Osteoblast (primary cell): Measurements from ENCODE around the gene TMEM106C. TPM values are rescaled to one million over a fixed set of nuclear protein-coding genes. Genes with fewer than 3 reads are reported as not detected.

Source experiments
- DNase-seq: peaks from one replicate; pipeline ENCODE4 v3.0.0; 2011; ENCODE audit warnings: low spot score, mixed read lengths; ENCODE audit not compliant: insufficient read length; ENCODE audit errors: missing footprints
- H2AFZ ChIP-seq: 2 replicates; pipeline ENCODE4 v1.6.0; 2011; ENCODE audit warnings: mild to moderate bottlenecking, low read length
- H3K27ac ChIP-seq: 2 replicates; pipeline ENCODE4 v1.5.1; 2011; ENCODE audit warnings: mild to moderate bottlenecking, low read depth, low read length, moderate library complexity
- H3K27me3 ChIP-seq: 2 replicates; pipeline ENCODE4 v1.6.0; 2012; ENCODE audit warnings: mild to moderate bottlenecking, control low read depth, inconsistent platforms, low read length, moderate library complexity; ENCODE audit not compliant: insufficient read depth
- H3K36me3 ChIP-seq: 2 replicates; pipeline ENCODE4 v1.5.1; 2011; ENCODE audit warnings: mild to moderate bottlenecking, low read length, control low read depth, moderate library complexity; ENCODE audit not compliant: insufficient read depth
- H3K4me1 ChIP-seq: 2 replicates; pipeline ENCODE4 v1.5.1; 2011; ENCODE audit warnings: mild to moderate bottlenecking, low read length, control low read depth, moderate library complexity; ENCODE audit not compliant: insufficient read depth
- H3K4me2 ChIP-seq: 2 replicates; pipeline ENCODE4 v1.6.0; 2011; ENCODE audit warnings: mild to moderate bottlenecking, low read length; ENCODE audit not compliant: insufficient read depth
- H3K4me3 ChIP-seq: fragments of 200-600 bp; sonication (generic); 3 replicates; pipeline ENCODE4 v1.5.1; 2012; ENCODE audit warnings: mild to moderate bottlenecking, low read length, inconsistent platforms; ENCODE audit not compliant: insufficient read depth
- H3K79me2 ChIP-seq: 2 replicates; pipeline ENCODE4 v1.6.0; 2012; ENCODE audit warnings: mild to moderate bottlenecking, low read length, control low read depth, inconsistent platforms; ENCODE audit not compliant: insufficient read depth
- H3K9me3 ChIP-seq: 2 replicates; pipeline ENCODE4 v1.5.1; 2011; ENCODE audit warnings: low read depth, low read length, control low read depth
- H4K20me1 ChIP-seq: 2 replicates; pipeline ENCODE4 v1.6.0; 2012; ENCODE audit warnings: mild to moderate bottlenecking, low read length, control low read depth; ENCODE audit not compliant: insufficient read depth
- total RNA-seq: library from RNA; depleted of rRNA; stranded (reverse); fragments of >200 nt; gene quantifications from 2 replicates; pipeline ENCODE4 v1.2.3, GENCODE V29; 2012
- TF ChIP-seq, protein P1 (sequence below): IDR thresholded peaks from 2 replicates; pipeline ENCODE4 v1.5.1; 2011; ENCODE audit warnings: mild to moderate bottlenecking, low read depth, low read length, moderate library complexity; ENCODE audit errors: extremely low read depth

The TMEM106C gene
- total RNA-seq, 1 donor, result 57.5 TPM

DNA sequence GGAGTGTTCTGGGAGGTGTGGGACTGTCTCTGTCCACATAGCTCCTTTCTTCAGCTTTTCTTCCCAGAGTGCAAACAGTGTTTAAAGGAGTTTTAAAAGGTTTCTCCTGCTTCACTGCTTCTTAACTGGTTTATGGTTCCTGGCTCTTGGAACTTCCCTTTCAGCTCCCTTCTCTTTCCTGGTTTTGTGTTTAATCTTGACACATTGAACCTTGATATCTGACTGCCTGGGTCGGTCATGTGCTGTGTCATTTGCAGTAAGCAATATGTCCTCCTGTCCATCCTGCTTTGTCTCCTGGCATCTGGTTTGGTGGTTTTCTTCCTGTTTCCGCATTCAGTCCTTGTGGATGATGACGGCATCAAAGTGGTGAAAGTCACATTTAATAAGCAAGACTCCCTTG is 2.2 kb downstream of the TMEM106C start:
- Histone ChIP-seq H2AFZ (no peak overlapping the region), H3K9me3 (no peaks in the 10 kb centered on the region), H4K20me1 (no peaks in the 10 kb centered on the region), H3K4me2 (no peak overlapping the region), H3K79me2 (peaks cover 3% of the 10 kb centered on the region), H3K36me3 (peaks cover 4% of the 10 kb centered on the region), H3K4me1 (peaks cover 9% of the 10 kb centered on the region), H3K27ac (no peak overlapping the region), H3K4me3 (no peak overlapping the region), H3K27me3 (peaks cover 7% of the 10 kb centered on the region)
- TF ChIP-seq, protein P1, sequence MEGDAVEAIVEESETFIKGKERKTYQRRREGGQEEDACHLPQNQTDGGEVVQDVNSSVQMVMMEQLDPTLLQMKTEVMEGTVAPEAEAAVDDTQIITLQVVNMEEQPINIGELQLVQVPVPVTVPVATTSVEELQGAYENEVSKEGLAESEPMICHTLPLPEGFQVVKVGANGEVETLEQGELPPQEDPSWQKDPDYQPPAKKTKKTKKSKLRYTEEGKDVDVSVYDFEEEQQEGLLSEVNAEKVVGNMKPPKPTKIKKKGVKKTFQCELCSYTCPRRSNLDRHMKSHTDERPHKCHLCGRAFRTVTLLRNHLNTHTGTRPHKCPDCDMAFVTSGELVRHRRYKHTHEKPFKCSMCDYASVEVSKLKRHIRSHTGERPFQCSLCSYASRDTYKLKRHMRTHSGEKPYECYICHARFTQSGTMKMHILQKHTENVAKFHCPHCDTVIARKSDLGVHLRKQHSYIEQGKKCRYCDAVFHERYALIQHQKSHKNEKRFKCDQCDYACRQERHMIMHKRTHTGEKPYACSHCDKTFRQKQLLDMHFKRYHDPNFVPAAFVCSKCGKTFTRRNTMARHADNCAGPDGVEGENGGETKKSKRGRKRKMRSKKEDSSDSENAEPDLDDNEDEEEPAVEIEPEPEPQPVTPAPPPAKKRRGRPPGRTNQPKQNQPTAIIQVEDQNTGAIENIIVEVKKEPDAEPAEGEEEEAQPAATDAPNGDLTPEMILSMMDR, result no peak
- DNase-seq, result no peak

DNA sequence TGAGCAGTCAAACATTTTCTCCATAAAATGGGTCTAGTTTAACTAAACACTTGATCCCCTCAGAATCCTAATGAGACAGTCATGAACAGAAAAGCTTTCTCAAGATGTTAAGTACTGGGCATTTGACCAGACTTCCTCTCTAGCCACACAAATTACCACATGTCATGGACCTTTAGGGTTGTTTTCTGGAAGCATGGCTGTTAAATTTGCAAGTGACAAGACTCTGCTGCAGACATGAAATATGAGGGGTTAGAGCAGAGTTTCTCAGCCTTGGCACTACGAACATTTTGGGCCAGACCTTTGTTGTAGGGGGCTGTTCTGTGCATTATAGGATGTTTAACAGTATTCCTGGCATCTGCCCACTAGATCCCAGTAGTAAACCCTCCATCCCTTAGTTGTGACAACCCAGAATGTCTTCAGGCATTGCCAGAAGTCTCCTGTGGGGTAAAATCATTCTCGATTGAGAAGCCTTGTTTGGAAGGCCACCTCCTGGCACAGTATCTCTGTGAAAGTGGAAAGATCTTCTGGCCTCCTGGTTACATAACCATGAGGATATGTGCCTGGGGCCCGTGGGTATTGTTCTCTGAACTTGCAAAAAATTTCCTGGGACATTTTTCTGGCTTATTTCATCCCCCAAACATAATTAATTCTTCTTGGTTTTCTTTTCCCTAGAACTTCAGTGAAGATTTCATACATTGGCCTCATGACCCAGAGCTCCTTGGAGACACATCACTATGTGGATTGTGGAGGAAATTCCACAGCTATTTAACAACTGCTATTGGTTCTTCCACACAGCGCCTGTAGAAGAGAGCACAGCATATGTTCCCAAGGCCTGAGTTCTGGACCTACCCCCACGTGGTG is 4.3 kb downstream of the TMEM106C start:
- H3K27me3 ChIP-seq, result no peaks in the 10 kb centered on the region

DNA sequence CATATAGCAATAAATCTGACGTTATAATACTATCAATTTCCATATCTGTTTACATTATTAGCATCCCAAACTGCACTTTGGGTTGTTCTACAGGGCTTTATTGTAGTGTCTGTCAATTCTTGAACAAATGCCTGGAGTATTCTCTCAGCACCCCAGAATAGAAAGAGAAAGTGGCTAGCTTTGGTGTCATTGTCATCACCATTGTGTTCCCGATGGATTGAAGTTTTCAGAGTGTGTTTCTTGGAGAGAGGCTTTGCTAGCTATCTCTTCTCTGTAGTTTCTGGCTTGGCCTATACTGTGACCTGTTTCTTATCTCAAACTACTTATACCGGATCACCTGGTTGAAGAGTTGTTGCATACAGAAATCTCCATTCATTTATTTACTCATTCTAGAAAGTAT is 6.4 kb downstream of the TMEM106C start:
- H3K27ac ChIP-seq, result no peak overlapping the region
- H2AFZ ChIP-seq, result no peak overlapping the region
- peaks cover 4% of the 10 kb centered on the region for H3K36me3 ChIP-seq
- H4K20me1 ChIP-seq, result no peaks in the 10 kb centered on the region
- peaks cover 5% of the 10 kb centered on the region for H3K4me1 ChIP-seq
- no peak overlapping the region for H3K4me3 ChIP-seq
- H3K79me2 ChIP-seq, result no peaks in the 10 kb centered on the region
- TF ChIP-seq, protein P1, result no peak
- no peaks in the 10 kb centered on the region for H3K9me3 ChIP-seq
- no peak for DNase-seq
- no peaks in the 10 kb centered on the region for H3K27me3 ChIP-seq
- H3K4me2 ChIP-seq, result no peak overlapping the region

More for the DNA sequence above, 4.3 kb downstream of the TMEM106C start:
- DNase-seq, result peak; percentile 86
- no peak overlapping the region for H3K4me2 ChIP-seq
- H3K79me2 ChIP-seq, result peaks cover 3% of the 10 kb centered on the region
- TF ChIP-seq, protein P1, result no peak
- H3K9me3 ChIP-seq, result no peaks in the 10 kb centered on the region
- H3K4me1 ChIP-seq, result peaks cover 9% of the 10 kb centered on the region
- H3K4me3 ChIP-seq, result no peak overlapping the region
- H3K36me3 ChIP-seq, result peaks cover 4% of the 10 kb centered on the region
- no peak overlapping the region for H2AFZ ChIP-seq
- no peak overlapping the region for H3K27ac ChIP-seq
- no peaks in the 10 kb centered on the region for H4K20me1 ChIP-seq

DNA sequence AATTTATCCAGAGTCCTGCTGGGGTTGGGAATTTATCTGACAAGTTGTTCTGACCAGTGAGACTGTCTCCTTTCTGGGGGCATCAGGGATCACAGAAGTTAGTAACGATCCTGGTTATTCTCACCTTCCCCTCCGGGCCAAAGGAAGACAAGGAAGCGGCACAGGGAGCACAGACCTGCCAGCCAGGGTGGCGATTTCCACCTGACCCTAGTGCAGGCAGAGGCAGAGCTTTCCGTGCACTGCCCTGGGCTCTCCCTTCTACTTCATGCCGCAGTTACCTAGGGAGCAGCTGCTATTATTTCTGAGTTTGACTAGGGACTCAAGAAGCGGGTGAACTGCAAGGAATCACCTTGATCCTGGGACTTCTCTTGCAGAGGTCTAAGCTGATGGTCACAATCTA is 7.4 kb downstream of the TMEM106C start:
- Histone ChIP-seq H2AFZ (no peak overlapping the region), H3K27ac (no peak overlapping the region), H3K27me3 (no peaks in the 10 kb centered on the region), H4K20me1 (no peaks in the 10 kb centered on the region), H3K9me3 (no peaks in the 10 kb centered on the region), H3K4me2 (no peak overlapping the region), H3K4me1 (peaks cover 5% of the 10 kb centered on the region), H3K79me2 (no peaks in the 10 kb centered on the region), H3K36me3 (peaks cover 4% of the 10 kb centered on the region), H3K4me3 (no peak overlapping the region)
- TF ChIP-seq, protein P1, result no peak
- no peak for DNase-seq
